Skeletal muscle cell (primary cell): ENCODE data around the gene PPT1.

ENCODE experiments used
- DNase-seq: peaks from one replicate; pipeline ENCODE4 v3.0.0-alpha.2; 2010; ENCODE audit warnings: low read depth
- H3K4me3 ChIP-seq: 2 replicates; pipeline ENCODE4 v1.5.1; 2011; ENCODE audit warnings: low read depth, mild to moderate bottlenecking, control low read depth, low read length, moderate library complexity

Gene PPT1

DNA sequence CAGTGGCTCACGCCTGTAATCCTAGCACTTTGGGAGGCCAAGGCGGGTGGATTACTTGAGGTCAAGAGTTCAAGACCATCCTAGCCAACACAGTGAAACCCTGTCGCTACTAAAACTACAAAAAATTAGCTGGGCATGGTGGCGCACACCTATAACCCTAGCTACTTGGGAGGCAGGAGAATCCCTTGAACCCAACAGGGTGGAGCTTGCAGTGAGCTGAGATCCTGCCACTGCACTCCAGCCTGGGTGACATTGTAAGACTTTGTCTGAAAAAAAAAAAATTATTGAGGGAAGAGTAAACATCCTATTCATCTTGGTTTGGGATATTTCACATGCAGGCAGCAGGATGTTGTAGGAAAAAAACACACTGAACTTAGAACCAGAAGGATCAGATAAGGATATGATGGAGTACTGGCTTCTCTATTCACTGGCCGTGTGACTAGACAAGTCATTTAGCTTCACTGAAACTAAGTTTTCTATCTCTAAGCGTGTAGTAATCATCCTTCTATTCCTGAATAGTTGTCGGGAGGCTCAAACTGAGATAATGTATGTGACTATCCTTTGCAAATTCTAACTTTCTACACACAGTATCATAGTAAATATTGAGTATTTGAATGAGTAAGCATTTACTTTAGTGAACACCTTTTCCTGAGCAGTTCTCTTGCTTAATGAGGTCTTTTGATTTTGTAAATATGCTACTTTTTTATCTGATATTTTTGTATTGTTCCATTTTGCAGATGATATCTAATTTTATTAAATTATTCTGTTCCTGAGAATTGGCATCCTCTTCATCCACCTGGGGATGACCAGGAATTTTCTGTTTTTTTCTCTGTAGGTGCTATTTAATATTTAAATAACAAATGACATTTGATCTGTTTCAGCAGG lies 38.4 kb downstream of the PPT1 start:
- no peak overlapping the region for H3K4me3 ChIP-seq

DNA sequence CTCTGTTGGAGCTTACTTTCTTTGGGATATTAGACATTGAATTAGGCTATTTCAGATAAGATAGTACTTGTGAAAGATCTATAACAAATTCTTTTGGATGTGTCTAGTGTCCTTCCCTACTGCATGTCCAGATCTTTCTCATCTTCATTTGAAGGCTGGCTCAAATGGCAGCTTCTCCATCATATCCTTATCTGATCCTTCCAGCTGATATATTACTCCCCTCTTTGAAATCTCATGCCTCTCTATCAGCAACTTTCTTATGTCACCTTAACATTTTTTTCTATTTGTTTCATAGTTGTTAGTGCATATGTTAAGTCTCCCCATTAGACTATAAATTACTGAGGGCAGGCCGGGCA lies 39.0 kb downstream of the PPT1 start:
- H3K4me3 ChIP-seq: no peak overlapping the region
- DNase-seq: no peak

More for the DNA sequence above, 38.4 kb downstream of the PPT1 start:
- DNase-seq: no peak

DNA sequence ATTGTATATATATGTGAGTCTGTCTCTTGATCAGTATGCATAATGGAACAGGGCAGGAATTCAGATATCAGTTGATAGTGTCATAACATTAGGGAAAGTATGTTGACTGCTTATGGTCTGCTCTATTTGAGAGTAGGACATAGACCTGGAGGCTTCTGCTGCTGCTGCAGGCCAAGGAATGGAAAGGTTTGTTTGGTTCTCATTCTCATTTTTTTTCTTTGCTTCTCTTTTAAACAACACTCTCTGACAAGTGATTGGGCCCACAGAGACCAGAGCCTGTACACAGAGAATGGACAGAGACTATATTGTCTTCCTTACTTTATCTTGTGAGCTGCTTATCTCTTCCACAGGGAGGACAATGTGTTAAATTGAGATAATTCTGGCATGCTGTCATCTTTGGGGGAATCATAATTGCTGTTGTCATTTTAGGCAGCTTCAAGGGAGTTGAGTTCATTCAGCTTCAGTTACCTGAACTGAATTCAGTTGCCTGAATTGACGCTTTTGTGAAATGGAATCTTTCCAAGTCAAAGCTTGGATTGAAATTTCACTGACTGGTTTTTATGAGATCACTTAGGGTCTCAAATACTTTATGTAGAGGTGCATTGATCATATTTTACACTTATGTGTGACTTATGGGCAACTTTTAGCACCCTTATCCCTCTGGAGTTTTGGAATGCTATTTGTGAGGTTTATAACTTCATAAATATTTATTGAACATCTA lies 39.6 kb downstream of the PPT1 start:
- DNase-seq: no peak
- no peak overlapping the region for H3K4me3 ChIP-seq

GRCh38 chr1:40056519-40057309 lies 40.3 kb downstream of the PPT1 start:
- H3K4me3 ChIP-seq: no peak overlapping the region
- no peak for DNase-seq

- no peak for DNase-seq
- no peak overlapping the region for H3K4me3 ChIP-seq
These were observed 43.7 kb downstream of the PPT1 start for GRCh38 chr1:40053138-40053887.

- H3K4me3 ChIP-seq: no peak overlapping the region
- DNase-seq: no peak
These were observed 46.2 kb downstream of the PPT1 start for GRCh38 chr1:40050863-40051262.

DNA sequence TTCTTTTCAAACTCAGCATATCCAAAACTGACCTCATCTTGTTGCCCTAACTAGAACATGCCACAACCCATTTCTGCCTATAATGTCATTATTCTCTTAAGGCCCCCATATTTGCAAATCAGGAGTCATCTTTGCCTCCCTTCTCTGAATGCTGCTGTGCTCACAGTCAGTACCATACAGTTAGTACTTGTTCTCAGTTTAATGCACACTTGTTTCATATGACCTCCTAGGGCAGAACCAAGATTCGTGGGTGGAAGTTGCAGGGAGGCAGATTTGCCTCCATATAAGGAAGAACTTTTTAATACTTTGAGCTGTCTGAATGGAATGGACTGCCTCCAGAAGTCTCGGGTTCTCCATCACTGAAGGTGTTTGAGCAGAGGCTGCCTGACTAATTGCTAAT lies 47.3 kb downstream of the PPT1 start:
- no peak for DNase-seq
- H3K4me3 ChIP-seq: no peak overlapping the region

GRCh38 chr1:40047769-40048168 lies 49.3 kb downstream of the PPT1 start:
- no peak overlapping the region for H3K4me3 ChIP-seq
- DNase-seq: no peak

DNA sequence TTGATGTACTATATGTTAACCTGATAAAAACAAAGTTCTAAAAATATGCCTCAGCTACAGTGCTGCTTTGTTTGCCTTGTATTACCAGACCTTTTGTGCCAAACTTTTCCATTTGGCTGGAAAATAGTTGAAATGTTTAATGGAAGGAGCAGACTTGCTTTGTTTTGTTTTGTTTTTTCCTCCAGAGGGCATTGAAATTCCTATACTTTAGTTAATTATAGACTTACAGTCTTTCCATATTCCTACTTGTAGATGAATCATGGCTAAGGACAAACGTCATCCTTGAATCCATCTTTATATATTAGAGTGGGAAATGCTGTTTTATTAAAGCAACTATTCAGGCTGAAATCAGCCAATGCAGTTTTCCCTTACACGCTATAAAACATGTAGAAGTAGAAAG lies 49.8 kb downstream of the PPT1 start:
- H3K4me3 ChIP-seq: no peak overlapping the region
- no peak for DNase-seq

DNA sequence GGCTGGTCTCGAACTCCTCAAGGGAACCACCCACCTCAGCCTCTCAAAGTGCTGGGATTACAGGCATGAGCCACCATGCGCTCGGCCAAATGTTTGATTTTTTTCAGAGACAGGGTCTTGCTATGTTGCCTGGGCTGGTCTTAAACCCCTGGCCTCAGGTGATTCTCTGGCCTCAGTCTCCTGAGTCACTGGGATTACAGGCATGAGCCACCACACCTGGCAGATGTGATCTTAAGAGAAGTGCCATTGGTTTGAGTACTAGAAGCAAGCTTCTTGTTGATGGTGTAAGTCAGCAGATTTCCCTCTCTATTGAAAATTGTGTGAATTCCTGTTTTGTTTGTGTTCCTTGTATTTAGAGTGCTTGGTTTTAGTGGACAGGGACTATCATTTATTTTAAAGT lies 51.3 kb downstream of the PPT1 start:
- H3K4me3 ChIP-seq: no peak overlapping the region
- no peak for DNase-seq

DNA sequence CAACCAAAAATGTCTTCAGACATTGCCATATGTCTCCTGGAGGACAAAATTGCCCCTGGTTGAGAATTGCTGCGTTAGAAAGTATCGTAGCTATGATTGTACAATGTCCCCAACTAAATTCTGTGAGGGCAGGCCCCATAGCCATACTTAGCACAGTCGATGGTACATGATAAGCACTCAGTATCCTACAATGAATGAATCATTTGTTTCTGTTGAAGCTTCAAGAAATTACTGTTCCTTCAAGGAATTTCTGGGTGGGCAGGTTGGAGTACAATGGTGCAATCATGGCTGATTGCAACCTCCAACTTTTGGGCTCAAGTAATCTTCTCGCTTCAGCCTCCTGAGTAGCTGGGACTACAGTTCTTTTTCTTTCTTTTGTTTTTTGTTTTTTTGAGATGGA lies 51.9 kb downstream of the PPT1 start:
- H3K4me3 ChIP-seq: no peak overlapping the region
- DNase-seq: no peak

- no peak for DNase-seq
- no peak overlapping the region for H3K4me3 ChIP-seq
These were observed 52.9 kb downstream of the PPT1 start for GRCh38 chr1:40044110-40044509.

GRCh38 chr1:40042341-40042740 lies 54.7 kb downstream of the PPT1 start:
- peak overlapping the region; percentile 89 for H3K4me3 ChIP-seq
- DNase-seq: no peak

DNA sequence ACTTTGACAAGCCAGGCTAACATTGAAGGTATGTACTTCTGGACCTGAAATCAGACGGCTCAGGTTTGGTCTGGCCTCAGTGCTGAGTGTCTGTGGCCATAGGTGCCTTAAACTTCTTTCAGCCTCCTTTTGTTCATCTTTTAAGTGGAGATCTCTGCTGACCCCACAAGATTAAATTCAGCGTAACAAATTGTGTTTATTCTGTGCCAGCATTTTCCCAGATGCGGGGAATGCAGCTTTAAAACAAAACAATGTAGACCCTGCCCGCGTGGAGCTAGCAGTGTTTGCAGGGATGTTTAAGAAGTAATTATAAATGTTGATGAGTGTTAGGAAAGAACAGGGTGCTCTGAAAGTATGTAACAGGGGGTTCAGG lies 55.6 kb downstream of the PPT1 start:
- peak overlapping the region; percentile 89 for H3K4me3 ChIP-seq
- DNase-seq: no peak

GRCh38 chr1:40040511-40041465 lies 56.3 kb downstream of the PPT1 start, which contains the start of gene CAP1:
Gene CAP1 (plus strand): TSS chr1:40040729. CDS start chr1:40059347, 18,618 bp downstream.
- peak; percentile 92 for DNase-seq
- H3K4me3 ChIP-seq: peak within 1 kb of the TSS; percentile 89

GRCh38 chr1:40039757-40040510 lies 57.1 kb downstream of the PPT1 start:
- H3K4me3 ChIP-seq: peak overlapping the region; percentile 89
- peak; percentile 67 for DNase-seq

- no peak for DNase-seq
- H3K4me3 ChIP-seq: peak overlapping the region; percentile 89
These were observed 57.8 kb downstream of the PPT1 start for GRCh38 chr1:40039245-40039756.
